Measurements from ENCODE around the gene ABCA5. TPM values are rescaled to one million over a fixed set of nuclear protein-coding genes. Genes with fewer than 3 reads are reported as not detected.

ABCA5 gene
- total and polyA plus RNA-seq, 10 of the 15 experiments (the other 5 are each of a cell fraction or from before 2014, with no cell fraction given), result 11.8 to 31.1 (median 18.1) TPM

DNA sequence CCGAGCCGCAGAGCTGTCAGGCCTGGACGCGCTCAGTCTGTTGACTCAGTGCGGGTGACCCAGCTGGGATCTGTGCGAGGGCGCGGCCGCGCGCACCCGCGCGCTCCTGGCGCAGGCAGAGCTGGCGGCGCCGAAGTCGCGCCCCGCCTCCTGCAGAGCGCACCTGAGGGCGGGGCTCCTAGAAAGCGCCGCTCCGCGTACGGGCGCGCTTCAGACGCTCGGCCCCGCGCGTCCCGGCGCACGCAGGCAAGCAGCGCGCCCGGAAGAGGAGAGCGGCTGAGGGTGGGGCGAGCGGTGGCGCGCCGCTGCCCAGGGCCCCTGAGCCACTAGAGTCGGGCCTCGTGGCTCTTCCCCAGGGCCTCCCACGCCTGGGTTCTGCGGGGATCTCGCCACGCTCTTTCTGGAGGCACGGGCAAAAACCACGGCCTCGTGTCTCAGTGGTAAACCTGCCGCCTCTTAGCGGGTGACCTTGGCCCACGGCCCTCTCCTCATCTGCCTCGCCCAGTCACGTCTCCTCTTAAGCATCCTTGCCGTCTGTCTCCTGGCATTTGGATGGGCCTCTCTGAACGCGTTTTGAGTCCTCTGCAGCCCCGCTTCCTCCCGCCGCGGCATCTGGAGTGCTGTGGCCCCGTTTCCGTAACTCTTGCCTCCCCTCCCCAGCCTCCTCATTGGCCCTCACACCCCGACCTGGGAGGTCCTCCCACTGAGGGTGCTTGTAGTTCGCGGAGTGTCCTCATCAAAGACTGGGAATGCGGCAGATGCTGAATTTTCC, at the start of gene ABCA5 (continued):
- no peak for TF ChIP-seq BCLAF1 (IDR thresholded peaks at IDR 0.05)
- TF ChIP-seq SIN3A (IDR thresholded peaks at IDR 0.05; ENCODE audit: low read depth, low read length), result 0 out of 2 replicates have a peak, but pooled peaks have one; percentile 83
- no peak for TF ChIP-seq CEBPB (IDR thresholded peaks at IDR 0.05; ENCODE audit: borderline replicate concordance in 1 of 2, low read depth in 2 of 2, low read length in 2 of 2)
- TF ChIP-seq POU2F2 (IDR thresholded peaks at IDR 0.05; ENCODE audit: borderline replicate concordance, low read depth, low read length), result peak; percentile 75
- TF ChIP-seq, protein P1, sequence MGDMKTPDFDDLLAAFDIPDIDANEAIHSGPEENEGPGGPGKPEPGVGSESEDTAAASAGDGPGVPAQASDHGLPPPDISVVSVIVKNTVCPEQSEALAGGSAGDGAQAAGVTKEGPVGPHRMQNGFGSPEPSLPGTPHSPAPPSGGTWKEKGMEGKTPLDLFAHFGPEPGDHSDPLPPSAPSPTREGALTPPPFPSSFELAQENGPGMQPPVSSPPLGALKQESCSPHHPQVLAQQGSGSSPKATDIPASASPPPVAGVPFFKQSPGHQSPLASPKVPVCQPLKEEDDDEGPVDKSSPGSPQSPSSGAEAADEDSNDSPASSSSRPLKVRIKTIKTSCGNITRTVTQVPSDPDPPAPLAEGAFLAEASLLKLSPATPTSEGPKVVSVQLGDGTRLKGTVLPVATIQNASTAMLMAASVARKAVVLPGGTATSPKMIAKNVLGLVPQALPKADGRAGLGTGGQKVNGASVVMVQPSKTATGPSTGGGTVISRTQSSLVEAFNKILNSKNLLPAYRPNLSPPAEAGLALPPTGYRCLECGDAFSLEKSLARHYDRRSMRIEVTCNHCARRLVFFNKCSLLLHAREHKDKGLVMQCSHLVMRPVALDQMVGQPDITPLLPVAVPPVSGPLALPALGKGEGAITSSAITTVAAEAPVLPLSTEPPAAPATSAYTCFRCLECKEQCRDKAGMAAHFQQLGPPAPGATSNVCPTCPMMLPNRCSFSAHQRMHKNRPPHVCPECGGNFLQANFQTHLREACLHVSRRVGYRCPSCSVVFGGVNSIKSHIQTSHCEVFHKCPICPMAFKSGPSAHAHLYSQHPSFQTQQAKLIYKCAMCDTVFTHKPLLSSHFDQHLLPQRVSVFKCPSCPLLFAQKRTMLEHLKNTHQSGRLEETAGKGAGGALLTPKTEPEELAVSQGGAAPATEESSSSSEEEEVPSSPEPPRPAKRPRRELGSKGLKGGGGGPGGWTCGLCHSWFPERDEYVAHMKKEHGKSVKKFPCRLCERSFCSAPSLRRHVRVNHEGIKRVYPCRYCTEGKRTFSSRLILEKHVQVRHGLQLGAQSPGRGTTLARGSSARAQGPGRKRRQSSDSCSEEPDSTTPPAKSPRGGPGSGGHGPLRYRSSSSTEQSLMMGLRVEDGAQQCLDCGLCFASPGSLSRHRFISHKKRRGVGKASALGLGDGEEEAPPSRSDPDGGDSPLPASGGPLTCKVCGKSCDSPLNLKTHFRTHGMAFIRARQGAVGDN (IDR thresholded peaks at IDR 0.05), result peak; percentile 98

Measured in GM12878 (cell line).